Brain microvascular endothelial cell (primary cell): Measurements from ENCODE around the gene CAVIN1.
"Not testable (repeated sequence)": the region's sequence is repeated elsewhere in the genome, so short reads cannot be mapped to it uniquely, and the experiment has no call there.

ENCODE experiments used
- DNase-seq: peaks from one replicate; pipeline ENCODE4 v3.0.0-alpha.2; 2020
- H3K27ac ChIP-seq: fragments of 250-450 bp; sonication (Bioruptor Pico); 2 replicates; pipeline ENCODE4 v1.5.1; 2020; ENCODE audit warnings: mild to moderate bottlenecking, moderate library complexity
- H3K27me3 ChIP-seq: fragments of 250-450 bp; sonication (Bioruptor Pico); replicated peaks from 2 replicates; pipeline ENCODE4 v1.5.1; 2020; ENCODE audit warnings: mild to moderate bottlenecking
- H3K36me3 ChIP-seq: fragments of 250-450 bp; sonication (Bioruptor Pico); replicated peaks from 2 replicates; pipeline ENCODE4 v1.5.1; 2020; ENCODE audit warnings: mild to moderate bottlenecking
- H3K4me3 ChIP-seq: 2 replicates; pipeline ENCODE4 v1.5.1; 2011; ENCODE audit warnings: low read depth, mild to moderate bottlenecking, control low read depth, low read length, moderate library complexity
- CTCF ChIP-seq: IDR thresholded peaks from 2 replicates; pipeline ENCODE4 v1.5.1; 2011; ENCODE audit warnings: low read depth, mild to moderate bottlenecking, moderate library complexity, low read length, control low read depth, inconsistent platforms; ENCODE audit errors: missing control alignments
- in situ Hi-C: cut with HindIII; loops from 2 replicates; pipeline ENCODE4 v1.10.0; 2017; ENCODE audit warnings: low sequenced_read_pairs, low pct_ligation_motif_present

CAVIN1 gene

GRCh38 chr17:42421507-42422338 is 1.3 kb downstream of the CAVIN1 start:
- H3K36me3 ChIP-seq: peaks cover 3% of the 10 kb centered on the region
- DNase-seq: peak; percentile 53
- TF ChIP-seq CTCF: no peak
- H3K27me3 ChIP-seq: no peaks in the 10 kb centered on the region
- H3K4me3 ChIP-seq: peak overlapping the region; percentile 97
- peak overlapping the region; percentile 87 for H3K27ac ChIP-seq
- in situ Hi-C loops: no loop called here

GRCh38 chr17:42421136-42421506 is 1.9 kb downstream of the CAVIN1 start:
- in situ Hi-C loops: no loop called here
- Histone ChIP-seq H3K27me3 (no peaks in the 10 kb centered on the region), H3K27ac (peak overlapping the region; percentile 87), H3K36me3 (peaks cover 3% of the 10 kb centered on the region), H3K4me3 (peak overlapping the region; percentile 97)
- DNase-seq: no peak
- no peak for TF ChIP-seq CTCF

GRCh38 chr17:42417981-42418380 is 5.1 kb downstream of the CAVIN1 start:
- in situ Hi-C loops, H3K27ac ChIP-seq, DNase-seq, H3K4me3 ChIP-seq, H3K27me3 ChIP-seq, H3K36me3 ChIP-seq: not testable (repeated sequence)

GRCh38 chr17:42414704-42415409 is 8.2 kb downstream of the CAVIN1 start:
- no peak for DNase-seq
- in situ Hi-C loops: no loop called here
- H3K27me3 ChIP-seq: no peaks in the 10 kb centered on the region
- TF ChIP-seq CTCF: no peak
- H3K4me3 ChIP-seq: no peak overlapping the region
- no peak overlapping the region for H3K27ac ChIP-seq
- H3K36me3 ChIP-seq: peaks cover 12% of the 10 kb centered on the region

GRCh38 chr17:42413464-42414040 is 9.5 kb downstream of the CAVIN1 start:
- Histone ChIP-seq H3K4me3 (no peak overlapping the region), H3K27ac (no peak overlapping the region), H3K27me3 (no peaks in the 10 kb centered on the region), H3K36me3 (peaks cover 17% of the 10 kb centered on the region)
- in situ Hi-C loops: no loop called here
- no peak for DNase-seq
- no peak for TF ChIP-seq CTCF

GRCh38 chr17:42411905-42412679 is 11.0 kb downstream of the CAVIN1 start:
- no peak overlapping the region for H3K4me3 ChIP-seq
- in situ Hi-C loops: no loop called here
- no peak overlapping the region for H3K27ac ChIP-seq
- H3K36me3 ChIP-seq: peaks cover 17% of the 10 kb centered on the region
- H3K27me3 ChIP-seq: no peaks in the 10 kb centered on the region
- no peak for TF ChIP-seq CTCF
- no peak for DNase-seq
